ENCODE results near the gene SYCP3.
"Not testable (repeated sequence)": the region's sequence is repeated elsewhere in the genome, so short reads cannot be mapped to it uniquely, and the experiment has no call there.

SYCP3 gene

DNA sequence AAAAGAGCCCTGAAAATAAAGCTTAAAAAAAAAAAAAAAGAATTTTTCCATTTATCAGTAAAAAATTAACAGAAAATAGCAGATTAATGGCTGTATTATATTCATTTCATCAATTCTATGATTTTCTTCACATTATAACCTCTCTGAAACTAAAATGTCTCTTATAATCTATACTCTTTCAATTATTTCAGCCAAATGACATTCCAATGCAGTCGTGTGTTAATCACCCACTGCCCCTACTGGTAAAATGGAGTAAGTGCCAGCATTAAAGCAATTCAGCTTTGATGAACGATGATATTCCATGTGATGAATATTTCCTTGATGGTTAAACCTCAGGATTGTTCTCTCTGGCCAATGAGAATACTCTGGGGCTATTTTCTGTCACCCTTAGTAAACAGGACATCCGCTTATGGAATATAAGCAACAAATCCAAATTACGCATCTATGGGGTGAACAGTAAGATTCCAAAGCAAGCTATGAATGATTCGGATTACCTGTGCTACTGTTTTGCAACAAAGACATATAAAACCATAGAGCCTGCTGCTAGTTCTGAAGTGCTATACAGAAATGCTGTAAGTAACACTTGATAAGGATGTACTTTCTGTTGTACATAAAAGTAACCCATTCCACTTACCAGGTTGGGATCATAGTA is 20.3 kb upstream of the SYCP3 start:
- no peak for DNase-seq

DNA sequence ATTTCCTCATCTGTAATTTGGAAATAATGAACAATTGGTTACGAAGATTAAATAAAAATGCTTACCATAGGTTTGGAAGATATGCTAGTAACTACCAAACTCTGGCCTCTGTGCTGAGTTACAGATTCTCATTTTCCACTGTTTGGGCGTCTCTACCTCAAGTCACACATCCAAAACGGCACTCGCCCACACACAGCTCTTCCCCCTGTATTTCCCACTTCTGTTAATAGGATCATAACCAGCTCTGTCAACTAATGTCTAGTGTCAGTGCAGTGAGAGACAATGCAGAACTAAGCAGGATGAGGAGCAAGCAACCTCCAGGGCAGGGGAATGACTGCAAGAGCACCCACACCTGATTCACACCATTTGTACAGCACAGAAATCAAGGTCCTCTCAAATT is 10.9 kb upstream of the SYCP3 start:
- no peak for DNase-seq

GRCh38 chr12:101749657-101750056 is 10.4 kb upstream of the SYCP3 start:
- no peak for DNase-seq

DNA sequence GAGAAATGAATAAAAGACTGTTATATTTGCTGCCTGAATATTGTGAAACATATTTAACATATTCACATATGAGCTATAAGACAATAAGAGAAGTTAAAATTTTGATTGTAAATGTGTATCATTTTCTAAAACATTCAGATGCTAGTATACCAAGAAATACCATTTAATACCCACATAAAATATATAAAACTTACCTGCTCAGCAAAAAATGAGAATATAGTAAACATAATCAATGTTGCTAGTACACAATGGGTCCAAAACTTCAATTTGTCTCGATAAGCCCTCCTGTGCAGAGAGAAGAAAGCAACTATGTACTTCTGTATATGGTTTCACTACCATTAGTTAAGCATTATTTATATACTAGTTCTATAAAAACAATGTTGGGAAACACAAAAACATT is 9.6 kb upstream of the SYCP3 start:
- no peak for DNase-seq

DNA sequence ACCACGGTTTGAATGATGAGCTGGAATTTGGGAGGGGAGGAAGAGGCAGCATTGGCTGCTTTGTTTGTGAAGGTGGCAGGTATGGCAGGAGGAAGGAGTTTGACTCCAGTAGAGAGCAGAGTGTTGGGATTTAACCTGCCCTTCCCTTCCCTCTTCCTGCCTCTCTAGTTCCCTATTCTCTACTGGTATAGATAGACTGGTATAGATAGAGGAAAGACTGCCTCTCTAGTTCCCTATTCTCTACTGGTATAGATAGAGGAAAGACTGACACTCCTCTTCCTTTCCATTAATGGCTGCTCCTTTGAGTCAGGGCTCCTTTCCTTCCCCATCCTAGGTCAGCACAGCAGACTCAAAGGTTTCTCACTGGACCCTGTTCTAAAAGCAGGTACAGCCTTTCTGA is 8.4 kb upstream of the SYCP3 start:
- no peak for DNase-seq

DNA sequence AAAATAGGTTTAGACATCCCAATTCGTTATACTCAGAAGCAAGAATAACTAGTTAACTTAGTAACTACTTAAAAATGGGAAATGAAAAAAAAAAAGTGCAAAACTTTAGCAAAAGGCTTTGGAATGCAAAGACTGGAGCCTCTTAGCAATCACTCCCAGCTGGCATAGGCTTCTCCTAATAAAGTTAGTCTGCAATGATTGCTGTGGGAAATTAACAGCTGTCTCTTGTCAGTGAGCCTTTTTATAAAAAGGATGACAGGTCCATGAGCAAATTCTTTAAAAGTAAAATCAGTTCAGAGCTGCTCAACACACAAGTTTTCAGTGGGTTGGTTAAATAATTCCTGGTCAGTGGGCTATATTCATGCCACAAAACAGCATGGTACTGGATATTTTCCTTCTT is 7.4 kb upstream of the SYCP3 start:
- no peak for DNase-seq

DNA sequence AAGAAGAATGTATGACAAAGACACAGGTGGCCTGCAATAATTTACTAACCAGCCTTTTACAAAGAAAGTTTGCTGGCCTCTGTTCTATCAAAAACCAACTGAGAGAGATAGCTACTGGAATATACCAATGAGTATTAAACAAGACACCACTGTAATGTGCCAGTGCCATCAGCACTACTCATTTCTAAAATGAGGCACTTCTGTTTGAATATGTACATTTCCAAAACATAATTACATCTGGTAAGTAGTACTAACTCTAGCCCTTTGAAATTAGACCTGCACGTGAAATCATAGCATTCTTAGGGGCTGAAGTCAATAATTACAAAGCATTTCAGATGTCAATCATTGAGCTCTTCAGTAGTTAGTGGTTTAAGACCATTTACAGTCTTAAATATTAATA is 6.9 kb upstream of the SYCP3 start:
- DNase-seq, result no peak

- DNase-seq, result no peak
These were observed 6.2 kb upstream of the SYCP3 start for GRCh38 chr12:101745481-101745880.

DNA sequence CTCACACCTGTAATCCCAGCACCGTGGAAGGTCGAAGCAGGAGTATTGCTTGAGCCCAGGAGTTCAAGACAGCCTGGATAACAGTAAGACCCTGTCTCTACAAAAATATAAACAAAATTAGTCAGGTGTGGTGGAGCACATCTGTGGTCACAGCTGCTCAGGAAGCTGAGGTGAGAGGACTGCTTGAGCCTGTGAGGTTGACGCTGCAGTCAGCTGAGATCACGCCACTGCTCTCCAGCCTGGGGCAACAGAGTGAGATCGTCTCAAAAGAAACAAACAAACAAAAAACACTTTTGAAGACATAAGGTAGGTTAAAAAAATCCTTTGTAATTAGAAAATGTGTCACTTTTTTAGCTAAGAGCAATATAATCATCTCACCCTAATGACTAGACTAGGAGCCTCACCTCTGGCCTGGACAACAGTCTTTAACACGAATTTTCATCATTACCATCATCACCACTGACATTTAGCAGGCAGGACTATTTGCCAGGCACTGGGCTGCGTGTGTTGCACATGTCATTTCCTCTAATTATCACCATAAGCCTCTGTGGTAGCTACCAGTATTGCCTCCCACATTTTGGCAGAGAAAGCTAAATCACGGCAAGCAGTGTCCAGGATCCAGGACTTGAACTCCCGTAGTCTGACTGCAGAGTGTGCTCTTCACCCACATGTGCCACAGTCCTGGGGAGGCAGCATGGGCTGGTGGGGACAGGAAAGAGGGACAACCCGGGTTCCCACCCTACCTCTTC is 4.6 kb upstream of the SYCP3 start:
- DNase-seq, result no peak

DNA sequence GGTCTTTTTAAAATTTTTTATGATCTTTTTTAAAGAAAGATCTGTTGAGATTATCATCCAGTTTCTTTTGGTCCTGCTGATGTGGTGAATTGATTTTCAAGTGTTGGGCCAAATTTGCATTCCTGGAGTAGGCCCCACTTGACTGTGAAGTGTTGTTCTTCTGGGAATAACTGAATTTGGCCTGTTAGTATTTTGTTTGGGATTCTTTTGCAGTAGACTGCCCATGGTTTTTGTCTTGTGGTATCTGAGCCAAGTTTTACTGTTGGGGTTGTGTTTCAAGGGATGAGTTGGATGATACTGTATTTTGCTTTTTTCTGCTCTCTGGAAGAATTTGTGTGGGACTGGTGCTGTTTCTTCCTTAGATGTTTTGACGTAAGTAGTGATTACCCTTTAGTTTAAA is 4.0 kb upstream of the SYCP3 start:
- no peak for DNase-seq

DNA sequence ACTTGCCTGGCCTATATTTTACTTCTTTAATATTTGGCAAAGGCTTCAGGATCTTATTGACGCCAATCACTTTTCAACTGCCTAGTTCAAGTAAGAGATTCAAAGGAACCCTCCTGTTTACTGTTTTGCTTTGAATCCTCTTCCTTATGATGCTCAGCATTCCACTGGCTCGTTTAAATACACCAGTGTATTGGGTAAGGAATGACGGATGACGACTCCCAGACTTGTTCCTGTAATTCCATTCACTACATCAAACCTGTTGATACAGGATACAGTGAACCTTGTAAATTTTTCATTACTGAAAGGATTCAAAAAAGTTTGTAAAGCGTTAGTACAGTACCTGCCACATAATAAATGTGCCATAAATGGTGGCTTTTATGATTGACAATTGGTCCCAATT is 1.7 kb upstream of the SYCP3 start:
- no peak for DNase-seq

DNA sequence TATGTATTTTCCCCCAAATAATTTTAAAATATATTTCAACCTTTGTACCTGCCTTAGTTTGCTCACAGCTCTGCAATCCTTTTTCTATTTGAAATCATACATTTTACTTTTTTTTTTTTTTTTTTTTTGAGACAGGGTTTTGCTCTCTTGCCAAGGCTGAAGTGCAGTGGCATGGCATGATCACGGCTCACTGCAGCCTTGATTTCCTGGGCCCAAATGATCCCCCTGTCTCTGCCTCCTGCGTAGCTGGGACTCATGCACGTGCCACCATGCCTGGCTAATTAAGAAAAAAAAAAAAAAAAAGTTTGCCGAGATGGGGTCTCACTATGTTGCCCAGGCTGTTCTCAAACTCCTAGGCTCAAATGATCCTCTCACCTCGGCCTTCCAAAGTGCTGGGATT is 1.3 kb upstream of the SYCP3 start:
- no peak for DNase-seq

GRCh38 chr12:101737476-101737875 is 1.8 kb downstream of the SYCP3 start:
- DNase-seq, result no peak

- DNase-seq, result not testable (repeated sequence)
These were observed 4.8 kb downstream of the SYCP3 start for GRCh38 chr12:101734482-101734881.

GRCh38 chr12:101733166-101733565 is 6.1 kb downstream of the SYCP3 start:
- no peak for DNase-seq

GRCh38 chr12:101732318-101732717 is 6.9 kb downstream of the SYCP3 start:
- no peak for DNase-seq

- no peak for DNase-seq
These were observed 9.4 kb downstream of the SYCP3 start for GRCh38 chr12:101729842-101730241.

DNA sequence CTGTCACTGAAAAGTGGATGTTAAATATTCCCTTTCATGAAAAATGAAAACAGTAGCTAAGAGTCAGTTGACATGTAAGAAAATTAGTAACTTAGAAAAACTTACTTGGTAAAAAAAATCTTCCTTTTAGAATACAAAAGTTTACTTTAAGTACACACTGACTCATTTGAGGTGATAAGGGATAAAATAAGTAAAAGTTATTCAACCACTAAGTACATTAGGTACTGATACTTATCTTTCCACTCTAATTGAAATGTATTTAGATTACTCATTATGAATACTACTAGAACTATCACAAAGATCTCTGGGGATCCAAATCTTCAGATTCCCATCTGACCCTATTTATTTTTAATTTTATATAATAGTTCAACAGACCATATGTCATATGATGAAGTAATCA is 12.2 kb downstream of the SYCP3 start:
- DNase-seq, result no peak

GRCh38 chr12:101722392-101722791 is 16.9 kb downstream of the SYCP3 start:
- DNase-seq, result no peak

- no peak for DNase-seq
These were observed 19.1 kb downstream of the SYCP3 start for GRCh38 chr12:101720118-101720517.

DNA sequence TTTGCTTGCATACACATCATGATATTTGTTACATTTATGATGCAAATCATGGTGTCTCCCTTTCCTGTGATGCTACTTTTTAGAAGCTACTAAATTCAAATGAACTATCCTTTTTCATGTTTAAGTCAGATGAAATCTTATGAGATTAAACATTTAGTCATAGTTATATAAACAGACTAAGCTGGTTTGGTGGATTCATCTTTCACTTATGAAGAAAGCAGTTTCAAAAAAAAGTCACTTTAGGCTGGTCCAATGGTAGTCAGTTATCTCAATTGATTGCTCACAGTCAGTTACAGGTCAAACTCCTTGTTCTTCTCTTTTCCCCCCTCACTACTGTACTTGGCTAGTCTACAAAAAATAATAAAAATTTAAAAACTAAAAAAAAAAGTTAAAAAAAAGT is 19.7 kb downstream of the SYCP3 start:
- DNase-seq, result no peak

DNA sequence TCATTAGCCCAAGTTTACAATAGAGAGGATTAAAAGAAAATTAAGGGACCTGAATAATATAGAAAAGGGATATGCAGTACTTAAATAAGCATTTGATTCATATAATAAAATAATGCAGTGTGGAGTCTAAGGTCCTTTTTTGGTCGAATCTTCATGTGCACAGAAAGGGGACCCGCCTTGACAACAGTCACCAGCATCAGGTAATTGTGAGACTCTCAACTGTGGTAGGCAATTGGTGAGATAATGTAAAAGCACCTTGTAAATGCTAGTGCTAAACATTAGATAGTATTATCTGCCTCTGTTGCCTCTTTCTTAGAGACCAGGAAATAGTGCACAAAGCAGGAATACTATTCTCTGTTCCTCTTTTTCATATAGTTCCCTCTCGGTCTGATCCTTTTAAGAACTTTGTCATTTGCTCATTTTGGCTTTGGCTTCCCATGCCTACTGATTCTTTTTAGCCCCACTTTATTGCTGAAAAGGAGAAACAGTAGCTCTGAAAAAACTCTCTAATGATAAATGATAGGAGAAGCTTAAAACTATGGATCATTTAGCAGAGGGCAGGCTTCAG is 24.3 kb downstream of the SYCP3 start:
- no peak for DNase-seq

DNA sequence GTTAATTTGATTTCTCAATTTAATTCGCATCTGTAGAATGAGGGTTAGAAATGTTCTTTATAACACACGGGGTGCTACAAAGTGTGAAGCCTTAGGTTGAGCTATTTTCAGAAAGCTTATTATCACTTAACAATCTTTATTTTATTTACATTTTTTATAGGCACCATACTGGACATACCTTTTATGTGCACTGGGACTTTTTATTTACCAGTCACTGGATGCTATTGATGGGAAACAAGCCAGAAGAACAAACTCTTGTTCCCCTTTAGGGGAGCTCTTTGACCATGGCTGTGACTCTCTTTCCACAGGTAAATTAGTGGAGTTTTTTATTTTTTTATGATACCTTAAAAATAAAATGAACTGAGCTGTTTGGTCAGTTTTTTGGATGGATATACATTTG is 25.3 kb downstream of the SYCP3 start:
- no peak for DNase-seq

DNA sequence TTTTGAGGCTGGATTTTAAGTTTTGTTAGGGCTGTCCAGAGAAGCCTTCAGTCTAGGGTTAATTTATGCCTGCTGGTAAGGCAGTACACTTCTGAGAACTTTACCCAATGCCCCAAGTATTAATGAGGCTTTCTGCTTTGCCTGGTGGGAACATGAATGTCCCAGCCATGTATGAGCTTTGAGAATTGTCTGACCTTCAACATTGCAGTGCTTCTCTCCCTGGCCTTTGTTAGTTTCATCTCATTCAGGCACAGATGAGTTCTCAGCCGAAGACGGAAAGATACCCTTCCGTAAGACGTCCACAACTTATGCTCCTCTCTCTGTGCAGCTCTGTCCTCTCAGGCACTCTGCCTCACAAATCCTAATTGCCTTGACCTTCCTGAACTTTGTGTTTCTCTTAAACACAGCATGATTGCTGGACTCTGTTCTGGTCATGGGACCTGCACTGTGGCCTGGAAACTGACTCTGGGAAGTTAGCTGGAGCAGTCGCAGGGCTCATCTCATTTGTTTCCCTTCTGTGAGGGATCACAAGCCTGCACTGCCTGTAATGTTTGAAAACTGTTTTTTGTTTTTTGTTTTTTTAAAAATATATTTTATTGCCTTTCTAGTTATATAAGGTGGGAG is 26.1 kb downstream of the SYCP3 start:
- no peak for DNase-seq
